HUES48 (cell line): ENCODE results near the gene RNF133.
A peak's percentile ranks its signal among the peaks of the same experiment; 100 is the strongest.

Source experiments
- H3K27ac ChIP-seq: one replicate; pipeline ENCODE4 v1.7.0; 2013; ENCODE audit warnings: low read depth, low read length, inconsistent platforms
- H3K27me3 ChIP-seq: 2 replicates; pipeline ENCODE4 v1.6.1; 2013; ENCODE audit warnings: mild to moderate bottlenecking, low read length; ENCODE audit not compliant: control insufficient read depth, insufficient read depth
- H3K36me3 ChIP-seq: 2 replicates; pipeline ENCODE4 v1.6.1; 2013; ENCODE audit warnings: low read length; ENCODE audit not compliant: control insufficient read depth, insufficient read depth
- H3K4me1 ChIP-seq: 2 replicates; pipeline ENCODE4 v1.6.1; 2013; ENCODE audit warnings: mild to moderate bottlenecking, low read length; ENCODE audit not compliant: control insufficient read depth, insufficient read depth
- H3K4me3 ChIP-seq: 2 replicates; pipeline ENCODE4 v1.5.1; 2013; ENCODE audit warnings: mild to moderate bottlenecking, low read depth, low read length
- H3K9ac ChIP-seq: 2 replicates; pipeline ENCODE4 v1.6.1; 2013; ENCODE audit warnings: mild to moderate bottlenecking, low read depth, low read length, moderate library complexity
- H3K9me3 ChIP-seq: 2 replicates; pipeline ENCODE4 v1.6.1; 2013; ENCODE audit warnings: low read length; ENCODE audit not compliant: control insufficient read depth, insufficient read depth

RNF133 gene

DNA sequence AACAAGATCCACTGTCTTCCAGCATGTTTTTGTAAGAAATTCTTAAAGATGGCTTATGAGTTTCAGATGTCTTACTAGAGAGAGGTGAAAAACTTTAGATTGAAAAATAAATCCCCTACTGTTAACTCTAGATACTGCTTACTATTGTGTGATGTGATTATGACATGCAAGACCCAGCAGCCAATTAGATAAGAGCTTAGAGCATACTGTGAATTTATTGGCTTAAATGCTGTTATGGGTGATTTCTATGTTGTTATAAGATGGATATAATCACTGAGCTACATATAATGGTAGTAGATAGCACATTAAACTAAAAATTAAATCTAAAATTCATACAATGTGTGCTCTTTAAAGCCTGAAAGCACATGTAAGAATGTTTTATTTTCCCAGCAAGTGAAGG is at the start of gene RNF133:
Gene RNF133 (minus strand): TSS at position 101 of the 400 bp plus-strand sequence. CDS start 199 bp downstream, outside the sequence.
- Histone ChIP-seq H3K27ac (no peak within 1 kb of the TSS), H3K4me3 (no peak within 1 kb of the TSS), H3K4me1 (peaks cover 15% of the 10 kb centered on the region), H3K36me3 (no peaks in the 10 kb centered on the region), H3K9ac (no peak within 1 kb of the TSS), H3K9me3 (no peaks in the 10 kb centered on the region), H3K27me3 (no peaks in the 10 kb centered on the region)

- H3K36me3 ChIP-seq, result no peaks in the 10 kb centered on the region
- peaks cover 70% of the 10 kb centered on the region for H3K4me1 ChIP-seq
- H3K27me3 ChIP-seq, result no peaks in the 10 kb centered on the region
- no peak overlapping the region for H3K4me3 ChIP-seq
- no peak overlapping the region for H3K9ac ChIP-seq
- H3K27ac ChIP-seq, result no peak overlapping the region
- H3K9me3 ChIP-seq, result no peaks in the 10 kb centered on the region
Measured at GRCh38 chr7:122748195-122748594, 49.3 kb upstream of the RNF133 start.

- no peaks in the 10 kb centered on the region for H3K27me3 ChIP-seq
- no peaks in the 10 kb centered on the region for H3K9me3 ChIP-seq
- H3K36me3 ChIP-seq, result no peaks in the 10 kb centered on the region
- no peak overlapping the region for H3K27ac ChIP-seq
- peaks cover 75% of the 10 kb centered on the region for H3K4me1 ChIP-seq
- H3K9ac ChIP-seq, result no peak overlapping the region
- no peak overlapping the region; the same call in 1 of the 2 replicates for H3K4me3 ChIP-seq
Measured at GRCh38 chr7:122746948-122747347, 48.0 kb upstream of the RNF133 start.

GRCh38 chr7:122743211-122743610 is 44.3 kb upstream of the RNF133 start:
- Histone ChIP-seq H3K9me3 (no peaks in the 10 kb centered on the region), H3K27me3 (no peaks in the 10 kb centered on the region), H3K9ac (no peak overlapping the region), H3K36me3 (no peaks in the 10 kb centered on the region), H3K4me1 (peaks cover 64% of the 10 kb centered on the region), H3K27ac (no peak overlapping the region), H3K4me3 (no peak overlapping the region)

GRCh38 chr7:122738947-122739346 is 40.0 kb upstream of the RNF133 start:
- Histone ChIP-seq H3K27me3 (no peaks in the 10 kb centered on the region), H3K4me1 (peaks cover 65% of the 10 kb centered on the region), H3K9me3 (no peaks in the 10 kb centered on the region), H3K9ac (no peak overlapping the region), H3K4me3 (no peak overlapping the region), H3K27ac (no peak overlapping the region), H3K36me3 (no peaks in the 10 kb centered on the region)

DNA sequence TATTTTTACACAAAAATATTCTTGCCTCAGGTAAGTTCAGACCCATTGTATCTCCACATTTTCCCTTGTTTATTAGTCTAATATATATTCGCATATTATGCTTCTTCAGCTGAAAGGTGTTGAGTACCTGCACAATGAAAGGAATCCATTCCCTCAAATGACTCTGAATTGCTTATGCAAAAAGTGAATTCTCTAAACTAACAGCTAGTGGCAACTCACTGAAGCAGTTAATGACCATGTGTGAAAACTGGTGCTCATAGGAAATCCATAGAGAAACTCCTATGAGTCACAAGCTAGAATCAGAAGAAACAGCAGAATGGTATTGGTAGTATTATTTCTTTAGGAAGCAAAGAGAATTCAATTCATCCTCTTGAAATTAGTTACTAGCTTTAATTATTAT is 37.3 kb upstream of the RNF133 start:
- Histone ChIP-seq H3K9me3 (peaks cover 5% of the 10 kb centered on the region), H3K4me1 (peaks cover 55% of the 10 kb centered on the region), H3K36me3 (no peaks in the 10 kb centered on the region), H3K27ac (peak overlapping the region; percentile 85), H3K4me3 (peak overlapping the region; percentile 31; the same call in 1 of the 2 replicates), H3K9ac (0 out of 2 replicates have a peak overlapping the region, but pooled peaks have one; percentile 6), H3K27me3 (no peaks in the 10 kb centered on the region)

- no peaks in the 10 kb centered on the region for H3K36me3 ChIP-seq
- peaks cover 15% of the 10 kb centered on the region for H3K4me1 ChIP-seq
- H3K27me3 ChIP-seq, result no peaks in the 10 kb centered on the region
- no peak overlapping the region for H3K27ac ChIP-seq
- H3K4me3 ChIP-seq, result no peak overlapping the region
- H3K9ac ChIP-seq, result no peak overlapping the region
- H3K9me3 ChIP-seq, result no peaks in the 10 kb centered on the region
Measured at GRCh38 chr7:122727759-122728158, 28.8 kb upstream of the RNF133 start.

GRCh38 chr7:122727354-122727753 is 28.4 kb upstream of the RNF133 start:
- Histone ChIP-seq H3K4me1 (peaks cover 15% of the 10 kb centered on the region), H3K27ac (no peak overlapping the region)

GRCh38 chr7:122726881-122727280 is 28.0 kb upstream of the RNF133 start:
- no peak overlapping the region for H3K9ac ChIP-seq
- peaks cover 15% of the 10 kb centered on the region for H3K4me1 ChIP-seq
- H3K27me3 ChIP-seq, result no peaks in the 10 kb centered on the region
- H3K9me3 ChIP-seq, result no peaks in the 10 kb centered on the region
- H3K4me3 ChIP-seq, result no peak overlapping the region
- no peak overlapping the region for H3K27ac ChIP-seq
- no peaks in the 10 kb centered on the region for H3K36me3 ChIP-seq

More at GRCh38 chr7:122727354-122727753, 28.4 kb upstream of the RNF133 start:
- Histone ChIP-seq H3K9me3 (no peaks in the 10 kb centered on the region), H3K36me3 (no peaks in the 10 kb centered on the region), H3K4me3 (no peak overlapping the region), H3K27me3 (no peaks in the 10 kb centered on the region), H3K9ac (no peak overlapping the region)

GRCh38 chr7:122724366-122724765 is 25.4 kb upstream of the RNF133 start:
- peaks cover 13% of the 10 kb centered on the region for H3K4me1 ChIP-seq
- no peaks in the 10 kb centered on the region for H3K9me3 ChIP-seq
- H3K9ac ChIP-seq, result no peak overlapping the region
- H3K36me3 ChIP-seq, result no peaks in the 10 kb centered on the region
- no peak overlapping the region for H3K4me3 ChIP-seq
- H3K27me3 ChIP-seq, result no peaks in the 10 kb centered on the region
- H3K27ac ChIP-seq, result no peak overlapping the region

DNA sequence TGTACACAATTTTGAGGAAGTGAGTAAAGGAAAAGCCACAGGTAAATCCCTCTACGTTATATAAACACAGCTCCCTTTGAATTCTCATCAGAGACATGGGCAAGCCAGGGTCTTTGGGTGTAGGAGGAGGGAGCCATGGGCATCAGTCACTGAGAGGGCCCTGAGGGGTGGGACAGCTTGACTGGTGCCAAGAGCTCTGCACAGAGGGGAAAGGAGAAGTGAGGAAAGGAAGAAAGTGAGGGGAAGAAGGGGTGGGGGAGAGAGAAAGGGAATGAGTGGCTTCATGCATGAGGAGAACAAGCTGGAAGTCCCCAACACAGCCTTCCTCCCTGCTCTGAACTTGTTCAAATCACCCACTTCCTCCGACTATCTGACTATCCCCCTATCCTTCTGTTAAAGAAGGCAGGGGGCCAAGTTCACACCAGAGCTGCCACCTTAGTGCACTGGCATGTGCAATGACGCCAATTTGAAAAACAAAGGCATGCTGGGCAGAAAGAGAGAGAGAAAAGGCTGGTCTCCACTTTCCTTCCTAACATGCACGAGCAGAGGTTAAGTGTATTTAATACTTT is 20.2 kb upstream of the RNF133 start:
- no peak overlapping the region for H3K4me3 ChIP-seq
- no peaks in the 10 kb centered on the region for H3K27me3 ChIP-seq
- H3K9ac ChIP-seq, result no peak overlapping the region
- H3K27ac ChIP-seq, result no peak overlapping the region
- no peaks in the 10 kb centered on the region for H3K9me3 ChIP-seq
- no peaks in the 10 kb centered on the region for H3K36me3 ChIP-seq
- peaks cover 16% of the 10 kb centered on the region for H3K4me1 ChIP-seq
